Endothelial cell of umbilical vein (primary cell): ENCODE measurements around the gene ATP6V1G2.
"Not testable (repeated sequence)": the region's sequence is repeated elsewhere in the genome, so short reads cannot be mapped to it uniquely, and the experiment has no call there.

ENCODE experiments used
- CTCF ChIP-seq, 2 donors: IDR thresholded peaks; 1 replicate in 1 of 2; 2 replicates in 1 of 2; pipeline ENCODE4 v1.5.1; 2011; ENCODE audit warnings: low read length in 2 of 2, mild to moderate bottlenecking in 2 of 2, moderate library complexity in 2 of 2, control low read depth in 1 of 2, inconsistent platforms in 1 of 2, low read depth in 1 of 2; ENCODE audit not compliant: insufficient read depth in 1 of 2; ENCODE audit errors: extremely low read depth in 1 of 2
- EZH2 ChIP-seq: IDR thresholded peaks from 2 replicates; pipeline ENCODE4 v1.6.1; 2012; ENCODE audit warnings: borderline replicate concordance, low read depth, mild to moderate bottlenecking, moderate library complexity, low read length, inconsistent platforms; ENCODE audit not compliant: severe bottlenecking
- FOS ChIP-seq: IDR thresholded peaks from 2 replicates; pipeline ENCODE4 v1.6.1; 2011; ENCODE audit warnings: mild to moderate bottlenecking, low read length, moderate library complexity, borderline replicate concordance; ENCODE audit not compliant: insufficient read depth
- GATA2 ChIP-seq: IDR thresholded peaks from 2 replicates; pipeline ENCODE4 v1.7.0; 2011; ENCODE audit warnings: low read depth, mild to moderate bottlenecking, moderate library complexity, mixed read lengths, low read length; ENCODE audit not compliant: insufficient read length, insufficient read depth
- JUN ChIP-seq: IDR thresholded peaks from 2 replicates; pipeline ENCODE4 v1.6.1; 2011; ENCODE audit warnings: borderline replicate concordance, low read depth; ENCODE audit not compliant: insufficient read length, insufficient read depth
- MYC ChIP-seq: IDR thresholded peaks from one replicate; pipeline ENCODE4 v1.6.1; 2011; ENCODE audit warnings: mild to moderate bottlenecking, low read depth, low read length
- POLR2A ChIP-seq: IDR thresholded peaks from 2 replicates; pipeline ENCODE4 v1.6.1; 2012; ENCODE audit warnings: low read depth, mild to moderate bottlenecking, control low read depth, low read length
- POLR2AphosphoS5 ChIP-seq: IDR thresholded peaks from 2 replicates; pipeline ENCODE4 v1.6.1; 2012; ENCODE audit warnings: low read depth, mild to moderate bottlenecking, control low read depth, low read length, moderate library complexity; ENCODE audit not compliant: insufficient read depth
- TF ChIP-seq, protein P1 (sequence below): IDR thresholded peaks from 2 replicates; pipeline ENCODE4 v1.6.1; 2011; ENCODE audit not compliant: insufficient read depth, insufficient read length

DNA sequence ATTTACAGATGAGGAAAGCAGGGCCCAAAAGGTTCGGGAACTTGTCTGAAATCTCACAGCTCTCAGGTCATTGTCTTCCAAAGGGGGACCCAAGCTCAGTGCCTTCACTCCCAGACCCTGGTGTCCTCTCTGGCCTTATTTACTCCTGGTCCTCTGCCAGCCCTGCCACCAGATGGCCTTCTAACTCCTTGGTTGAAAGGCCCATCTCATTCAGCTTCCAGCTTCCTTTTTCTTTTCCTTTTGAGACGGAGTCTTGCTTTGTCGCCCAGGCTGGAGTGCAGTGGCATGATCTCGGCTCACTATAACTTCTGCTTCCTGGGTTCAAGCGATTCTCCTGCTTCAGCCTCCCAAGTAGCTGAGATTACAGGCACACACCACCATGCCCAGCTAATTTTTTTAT, 5.0 kb upstream of the ATP6V1G2 start:
- not testable (repeated sequence) for TF ChIP-seq POLR2AphosphoS5, POLR2A, EZH2, MYC, GATA2, FOS, JUN
- peak; percentile 70 to 74 for TF ChIP-seq CTCF (IDR thresholded peaks at IDR 0.05; ENCODE audit: extremely low read depth in 1 of 2, insufficient read depth in 1 of 2, low read depth in 1 of 2, low read length in 2 of 2)
- TF ChIP-seq, protein P1, sequence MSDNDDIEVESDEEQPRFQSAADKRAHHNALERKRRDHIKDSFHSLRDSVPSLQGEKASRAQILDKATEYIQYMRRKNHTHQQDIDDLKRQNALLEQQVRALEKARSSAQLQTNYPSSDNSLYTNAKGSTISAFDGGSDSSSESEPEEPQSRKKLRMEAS = not testable (repeated sequence)
